Measurements from ENCODE around the gene EXOC5.

EXOC5 gene

GRCh38 chr14:57268161-57269069 is at the start of gene EXOC5, which contains the start of gene AP5M1:
Gene EXOC5, minus strand, starts transcription at chr14:57268905. Its CDS starts 257 bp downstream, at chr14:57268648.
Gene AP5M1, plus strand, starts transcription at chr14:57268971. Its CDS starts 344 bp downstream, at chr14:57269315.
- peaks cover 0 to 4% of the 10 kb centered on the region in 2 experiments; a peak in 2 of 3 replicates for H3K36me3 ChIP-seq (ENCODE audit: control insufficient read depth in 2 of 2, insufficient read depth in 1 of 2, low read length in 2 of 2)
- H3K27ac ChIP-seq (ENCODE audit: extremely low read depth, low read depth, low read length): peak within 1 kb of the TSS; percentile 96
- peaks cover 4% of the 10 kb centered on the region; the same call in 1 of the 2 replicates for H3K4me1 ChIP-seq (ENCODE audit: control insufficient read depth, insufficient read depth, low read length)
- H3K4me3 ChIP-seq (ENCODE audit: low read depth, low read length): peak within 1 kb of the TSS; percentile 64
- CTCF ChIA-PET: interaction anchor here (0.6 kb wide), 2 partner anchors 36 to 176 kb away, joined by 3 read pairs; no protein-coding TSS in a partner anchor
- POLR2A ChIA-PET: interaction anchor here (0.6 to 1.2 kb wide), 5 partner anchors 9 to 507 kb away, joined by 3 to 5 read pairs (median 3); no protein-coding TSS in a partner anchor
- H3K9me3 ChIP-seq (ENCODE audit: control insufficient read depth, insufficient read depth, low read depth, low read length): no peaks in the 10 kb centered on the region
- TF ChIP-seq, protein P1, sequence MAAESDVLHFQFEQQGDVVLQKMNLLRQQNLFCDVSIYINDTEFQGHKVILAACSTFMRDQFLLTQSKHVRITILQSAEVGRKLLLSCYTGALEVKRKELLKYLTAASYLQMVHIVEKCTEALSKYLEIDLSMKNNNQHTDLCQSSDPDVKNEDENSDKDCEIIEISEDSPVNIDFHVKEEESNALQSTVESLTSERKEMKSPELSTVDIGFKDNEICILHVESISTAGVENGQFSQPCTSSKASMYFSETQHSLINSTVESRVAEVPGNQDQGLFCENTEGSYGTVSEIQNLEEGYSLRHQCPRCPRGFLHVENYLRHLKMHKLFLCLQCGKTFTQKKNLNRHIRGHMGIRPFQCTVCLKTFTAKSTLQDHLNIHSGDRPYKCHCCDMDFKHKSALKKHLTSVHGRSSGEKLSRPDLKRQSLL (tag by site-specific recombination; IDR thresholded peaks at IDR 0.05): no peak
- TF ChIP-seq HOXD13 (CRISPR knock-in tag; IDR thresholded peaks at IDR 0.05; ENCODE audit: borderline replicate concordance) (peak; percentile 55; the same call in 1 of the 2 replicates), GLIS2 (tag by site-specific recombination; IDR thresholded peaks at IDR 0.05) (peak; percentile 75), PATZ1 (tag by site-specific recombination; IDR thresholded peaks at IDR 0.05) (peak; percentile 70), ZNF692 (tag by site-specific recombination; IDR thresholded peaks at IDR 0.05) (peak; percentile 100), ZNF704 (tag by site-specific recombination; IDR thresholded peaks at IDR 0.05) (peak; percentile 5; the same call in 1 of the 2 replicates), ZNF398 (tag by site-specific recombination; IDR thresholded peaks at IDR 0.05) (peak; percentile 78), EGR2 (tag by site-specific recombination; IDR thresholded peaks at IDR 0.05; ENCODE audit: low read depth) (peak; percentile 86), ZNF518A (tag by site-specific recombination; conservative IDR thresholded peaks at IDR 0.05; ENCODE audit: low read depth) (peak; percentile 71), ZNF335 (tag by site-specific recombination; conservative IDR thresholded peaks at IDR 0.05) (peak; percentile 89), ZNF707 (tag by site-specific recombination; IDR thresholded peaks at IDR 0.05) (no peak), ZNF76 (tag by site-specific recombination; IDR thresholded peaks at IDR 0.05; ENCODE audit: borderline replicate concordance, low read depth) (peak; percentile 87), ZNF366 (tag by site-specific recombination; conservative IDR thresholded peaks at IDR 0.05) (peak; percentile 50), ZNF621 (tag by site-specific recombination; IDR thresholded peaks at IDR 0.05) (no peak), ZNF324 (tag by site-specific recombination; IDR thresholded peaks at IDR 0.05) (0 out of 2 replicates have a peak, but pooled peaks have one; percentile 55), ZNF501 (tag by site-specific recombination; IDR thresholded peaks at IDR 0.05) (peak; percentile 81; the same call in 1 of the 2 replicates), FEZF1 (tag by site-specific recombination; IDR thresholded peaks at IDR 0.05) (peak; percentile 42; the same call in 1 of the 2 replicates), PRDM1 (tag by site-specific recombination; IDR thresholded peaks at IDR 0.05) (peak; percentile 51; the same call in 1 of the 2 replicates)
- TF ChIP-seq, protein P2, sequence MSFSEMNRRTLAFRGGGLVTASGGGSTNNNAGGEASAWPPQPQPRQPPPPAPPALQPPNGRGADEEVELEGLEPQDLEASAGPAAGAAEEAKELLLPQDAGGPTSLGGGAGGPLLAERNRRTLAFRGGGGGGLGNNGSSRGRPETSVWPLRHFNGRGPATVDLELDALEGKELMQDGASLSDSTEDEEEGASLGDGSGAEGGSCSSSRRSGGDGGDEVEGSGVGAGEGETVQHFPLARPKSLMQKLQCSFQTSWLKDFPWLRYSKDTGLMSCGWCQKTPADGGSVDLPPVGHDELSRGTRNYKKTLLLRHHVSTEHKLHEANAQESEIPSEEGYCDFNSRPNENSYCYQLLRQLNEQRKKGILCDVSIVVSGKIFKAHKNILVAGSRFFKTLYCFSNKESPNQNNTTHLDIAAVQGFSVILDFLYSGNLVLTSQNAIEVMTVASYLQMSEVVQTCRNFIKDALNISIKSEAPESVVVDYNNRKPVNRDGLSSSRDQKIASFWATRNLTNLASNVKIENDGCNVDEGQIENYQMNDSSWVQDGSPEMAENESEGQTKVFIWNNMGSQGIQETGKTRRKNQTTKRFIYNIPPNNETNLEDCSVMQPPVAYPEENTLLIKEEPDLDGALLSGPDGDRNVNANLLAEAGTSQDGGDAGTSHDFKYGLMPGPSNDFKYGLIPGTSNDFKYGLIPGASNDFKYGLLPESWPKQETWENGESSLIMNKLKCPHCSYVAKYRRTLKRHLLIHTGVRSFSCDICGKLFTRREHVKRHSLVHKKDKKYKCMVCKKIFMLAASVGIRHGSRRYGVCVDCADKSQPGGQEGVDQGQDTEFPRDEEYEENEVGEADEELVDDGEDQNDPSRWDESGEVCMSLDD (tag by site-specific recombination; IDR thresholded peaks at IDR 0.05): peak; percentile 33; the same call in 1 of the 2 replicates

All from HEK293 (cell line).